Duodenal mucosa (tissue), 2 donors: ENCODE measurements around the gene BMERB1.
"Not testable (repeated sequence)": the region's sequence is repeated elsewhere in the genome, so short reads cannot be mapped to it uniquely, and the experiment has no call there.

ENCODE experiments used
- H3K27ac ChIP-seq: one replicate; pipeline ENCODE4 v1.7.0; 2013; ENCODE audit warnings: low read depth, low read length
- H3K27me3 ChIP-seq, 2 donors: one replicate each; pipeline ENCODE4 v1.7.0; 2013; ENCODE audit warnings: low read length in 2 of 2, control low read depth in 1 of 2; ENCODE audit not compliant: insufficient read depth in 2 of 2, control insufficient read depth in 1 of 2
- H3K36me3 ChIP-seq, 2 donors: one replicate each; pipeline ENCODE4 v1.7.0; 2013; ENCODE audit warnings: low read length in 2 of 2, control low read depth in 1 of 2; ENCODE audit not compliant: insufficient read depth in 2 of 2, control insufficient read depth in 1 of 2
- H3K4me1 ChIP-seq, 2 donors: one replicate each; pipeline ENCODE4 v1.7.0; 2013; ENCODE audit warnings: low read length in 2 of 2, control low read depth in 1 of 2; ENCODE audit not compliant: insufficient read depth in 2 of 2, control insufficient read depth in 1 of 2
- H3K4me3 ChIP-seq, 2 donors: one replicate each; pipeline ENCODE4 v1.7.0; 2013; ENCODE audit warnings: low read length in 2 of 2, low read depth in 1 of 2
- H3K9ac ChIP-seq, 2 donors: one replicate each; pipeline ENCODE4 v1.7.0; 2013; ENCODE audit warnings: low read length in 2 of 2, low read depth in 1 of 2
- H3K9me3 ChIP-seq, 2 donors: one replicate each; pipeline ENCODE4 v1.7.0; 2013; ENCODE audit warnings: low read length in 2 of 2, control low read depth in 1 of 2; ENCODE audit not compliant: control insufficient read depth in 1 of 2

BMERB1 gene

GRCh38 chr16:15607221-15607699 lies 172.9 kb downstream of the BMERB1 start:
- H3K9ac ChIP-seq, H3K4me3 ChIP-seq, H3K9me3 ChIP-seq, H3K27ac ChIP-seq, H3K4me1 ChIP-seq, H3K27me3 ChIP-seq: not testable (repeated sequence)
- peaks cover 67 to 92% of the 10 kb centered on the region in 2 donors for H3K36me3 ChIP-seq

- Histone ChIP-seq H3K27ac (no peak overlapping the region), H3K4me3 (no peak overlapping the region), H3K36me3 (peaks cover 67 to 93% of the 10 kb centered on the region in 2 donors), H3K4me1 (peaks cover 3 to 6% of the 10 kb centered on the region in 2 donors), H3K27me3 (no peaks in the 10 kb centered on the region), H3K9ac (no peak overlapping the region), H3K9me3 (no peaks in the 10 kb centered on the region)
Measured at GRCh38 chr16:15607700-15608396, 173.5 kb downstream of the BMERB1 start.

- Histone ChIP-seq H3K9ac (no peak overlapping the region), H3K27ac (no peak overlapping the region), H3K4me3 (no peak overlapping the region), H3K27me3 (no peaks in the 10 kb centered on the region), H3K36me3 (peaks cover 67 to 89% of the 10 kb centered on the region in 2 donors), H3K9me3 (no peaks in the 10 kb centered on the region), H3K4me1 (peaks cover 3 to 6% of the 10 kb centered on the region in 2 donors)
Measured at GRCh38 chr16:15608398-15609285, 174.3 kb downstream of the BMERB1 start.

GRCh38 chr16:15609286-15609649 lies 174.9 kb downstream of the BMERB1 start:
- peaks cover 3 to 6% of the 10 kb centered on the region in 2 donors for H3K4me1 ChIP-seq
- no peak overlapping the region for H3K27ac ChIP-seq
- peaks cover 63 to 87% of the 10 kb centered on the region in 2 donors for H3K36me3 ChIP-seq
- no peaks in the 10 kb centered on the region for H3K9me3 ChIP-seq
- no peak overlapping the region for H3K4me3 ChIP-seq
- no peak overlapping the region for H3K9ac ChIP-seq
- H3K27me3 ChIP-seq: no peaks in the 10 kb centered on the region

GRCh38 chr16:15610369-15610871 lies 176.0 kb downstream of the BMERB1 start:
- no peaks in the 10 kb centered on the region for H3K4me1 ChIP-seq
- H3K27ac ChIP-seq: no peak overlapping the region
- peaks cover 53 to 83% of the 10 kb centered on the region in 2 donors for H3K36me3 ChIP-seq
- no peaks in the 10 kb centered on the region for H3K9me3 ChIP-seq
- H3K4me3 ChIP-seq: no peak overlapping the region
- H3K9ac ChIP-seq: no peak overlapping the region
- no peaks in the 10 kb centered on the region for H3K27me3 ChIP-seq

GRCh38 chr16:15611610-15612009 lies 177.2 kb downstream of the BMERB1 start:
- H3K36me3 ChIP-seq: peaks cover 57 to 86% of the 10 kb centered on the region in 2 donors

GRCh38 chr16:15613676-15614075 lies 179.3 kb downstream of the BMERB1 start:
- peaks cover 56 to 86% of the 10 kb centered on the region in 2 donors for H3K36me3 ChIP-seq
- H3K27ac ChIP-seq: no peak overlapping the region
- H3K27me3 ChIP-seq: no peaks in the 10 kb centered on the region
- H3K4me3 ChIP-seq: no peak overlapping the region
- no peaks in the 10 kb centered on the region for H3K4me1 ChIP-seq
- H3K9ac ChIP-seq: no peak overlapping the region
- H3K9me3 ChIP-seq: no peaks in the 10 kb centered on the region

More at GRCh38 chr16:15611610-15612009, 177.2 kb downstream of the BMERB1 start:
- H3K4me3 ChIP-seq: no peak overlapping the region
- no peaks in the 10 kb centered on the region for H3K9me3 ChIP-seq
- H3K27ac ChIP-seq: no peak overlapping the region
- H3K9ac ChIP-seq: no peak overlapping the region
- H3K4me1 ChIP-seq: no peaks in the 10 kb centered on the region
- H3K27me3 ChIP-seq: no peaks in the 10 kb centered on the region

- Histone ChIP-seq H3K27ac (no peak overlapping the region), H3K9me3 (no peaks in the 10 kb centered on the region), H3K36me3 (peaks cover 53 to 84% of the 10 kb centered on the region in 2 donors), H3K4me1 (no peaks in the 10 kb centered on the region), H3K27me3 (no peaks in the 10 kb centered on the region), H3K4me3 (no peak overlapping the region), H3K9ac (no peak overlapping the region)
Measured at GRCh38 chr16:15616012-15616411, 181.6 kb downstream of the BMERB1 start.

- H3K27me3 ChIP-seq: no peaks in the 10 kb centered on the region
- no peak overlapping the region for H3K4me3 ChIP-seq
- H3K27ac ChIP-seq: no peak overlapping the region
- H3K9me3 ChIP-seq: no peaks in the 10 kb centered on the region
- no peaks in the 10 kb centered on the region for H3K4me1 ChIP-seq
- no peak overlapping the region for H3K9ac ChIP-seq
- peaks cover 53 to 87% of the 10 kb centered on the region in 2 donors for H3K36me3 ChIP-seq
Measured at GRCh38 chr16:15616475-15617165, 182.2 kb downstream of the BMERB1 start.
